Liver (tissue), 9 donors: Measurements from ENCODE around the gene THADA. TPM values are rescaled to one million over a fixed set of nuclear protein-coding genes. Genes with fewer than 3 reads are reported as not detected.

ENCODE experiments used
- DNase-seq: peaks from one replicate; pipeline ENCODE4 v3.0.0-alpha.2; 2017; ENCODE audit warnings: low spot score
- H3K27ac ChIP-seq, 2 donors: one replicate each; pipeline ENCODE4 v1.7.0; 2013; ENCODE audit warnings: inconsistent platforms in 2 of 2, low read length in 2 of 2, control low read depth in 1 of 2, low read depth in 1 of 2, mild to moderate bottlenecking in 1 of 2
- H3K27me3 ChIP-seq, 4 donors: one replicate each; pipeline versions ENCODE4 v1.6.1 to v1.7.0; 2013; ENCODE audit warnings: low read length in 3 of 4, inconsistent platforms in 1 of 4, mild to moderate bottlenecking in 1 of 4, moderate library complexity in 1 of 4; ENCODE audit not compliant: control insufficient read depth in 4 of 4, insufficient read depth in 4 of 4
- H3K36me3 ChIP-seq, 4 donors: one replicate each; pipeline versions ENCODE4 v1.6.1 to v1.7.0; 2013; ENCODE audit warnings: low read length in 3 of 4, mild to moderate bottlenecking in 3 of 4, low read depth in 1 of 4, moderate library complexity in 1 of 4; ENCODE audit not compliant: control insufficient read depth in 4 of 4, insufficient read depth in 3 of 4
- H3K4me1 ChIP-seq, 4 donors: one replicate each; pipeline versions ENCODE4 v1.6.1 to v1.7.0; 2013; ENCODE audit warnings: low read length in 3 of 4, mild to moderate bottlenecking in 3 of 4, moderate library complexity in 1 of 4; ENCODE audit not compliant: control insufficient read depth in 4 of 4, insufficient read depth in 4 of 4
- H3K4me3 ChIP-seq, 3 donors: one replicate each; pipeline versions ENCODE4 v1.6.1 to v1.7.0; 2013; ENCODE audit warnings: low read length in 3 of 3, control low read depth in 1 of 3, low read depth in 1 of 3, mild to moderate bottlenecking in 1 of 3
- H3K9ac ChIP-seq, 2 donors: one replicate each; pipeline ENCODE4 v1.7.0; 2013; ENCODE audit warnings: low read length in 2 of 2, mild to moderate bottlenecking in 2 of 2, moderate library complexity in 2 of 2, control low read depth in 1 of 2, low read depth in 1 of 2
- H3K9me3 ChIP-seq, 4 donors: one replicate each; pipeline versions ENCODE4 v1.6.1 to v1.7.0; 2013; ENCODE audit warnings: low read length in 3 of 4; ENCODE audit not compliant: control insufficient read depth in 4 of 4
- ATF3 ChIP-seq: IDR thresholded peaks from 2 replicates; pipeline ENCODE4 v1.6.1; 2016; ENCODE audit warnings: antibody characterized with exemption
- EGR1 ChIP-seq, 2 donors: IDR thresholded peaks; 2 replicates each; pipeline ENCODE4 v1.6.1; 2016 to 2018; ENCODE audit warnings: antibody characterized with exemption in 2 of 2, low read depth in 2 of 2
- FOXA1 ChIP-seq: IDR thresholded peaks from 2 replicates; pipeline ENCODE4 v1.6.1; 2016; ENCODE audit warnings: antibody characterized with exemption
- FOXA2 ChIP-seq: IDR thresholded peaks from 2 replicates; pipeline ENCODE4 v1.6.1; 2016; ENCODE audit warnings: antibody characterized with exemption
- GABPA ChIP-seq, 2 donors: IDR thresholded peaks in 1 of 2; conservative IDR thresholded peaks in 1 of 2; 2 replicates each; pipeline ENCODE4 v1.6.1; 2016; ENCODE audit warnings: antibody characterized with exemption in 2 of 2, mild to moderate bottlenecking in 1 of 2, moderate library complexity in 1 of 2
- HNF4A ChIP-seq, 2 donors: conservative IDR thresholded peaks; 2 replicates each; pipeline ENCODE4 v1.6.1; 2016; ENCODE audit warnings: antibody characterized with exemption in 2 of 2, mild to moderate bottlenecking in 2 of 2
- HNF4G ChIP-seq: IDR thresholded peaks from 2 replicates; pipeline ENCODE4 v1.6.1; 2016; ENCODE audit warnings: antibody characterized with exemption
- JUND ChIP-seq, 2 donors: IDR thresholded peaks; 2 replicates each; pipeline ENCODE4 v1.6.1; 2016; ENCODE audit warnings: antibody characterized with exemption in 2 of 2
- MAX ChIP-seq: IDR thresholded peaks from 2 replicates; pipeline ENCODE4 v1.6.1; 2016; ENCODE audit warnings: antibody characterized with exemption
- NR2F2 ChIP-seq: IDR thresholded peaks from 2 replicates; pipeline ENCODE4 v1.6.1; 2016; ENCODE audit warnings: antibody characterized with exemption
- RAD21 ChIP-seq, 2 donors: IDR thresholded peaks; 2 replicates each; pipeline ENCODE4 v1.6.1; 2016; ENCODE audit warnings: antibody characterized with exemption in 2 of 2, mild to moderate bottlenecking in 2 of 2
- RXRA ChIP-seq, 2 donors: IDR thresholded peaks; 2 replicates each; pipeline ENCODE4 v1.6.1; 2017 to 2018; ENCODE audit warnings: antibody characterized with exemption in 2 of 2, mild to moderate bottlenecking in 1 of 2
- SP1 ChIP-seq: IDR thresholded peaks from 2 replicates; pipeline ENCODE4 v1.6.1; 2018; ENCODE audit warnings: antibody characterized with exemption, mild to moderate bottlenecking
- TAF1 ChIP-seq: conservative IDR thresholded peaks from 2 replicates; pipeline ENCODE4 v1.6.1; 2016; ENCODE audit warnings: antibody characterized with exemption, mild to moderate bottlenecking
- YY1 ChIP-seq: IDR thresholded peaks from 2 replicates; pipeline ENCODE4 v1.6.1; 2016; ENCODE audit warnings: antibody characterized with exemption, mild to moderate bottlenecking
- ZBTB33 ChIP-seq: IDR thresholded peaks from 2 replicates; pipeline ENCODE4 v1.6.1; 2016; ENCODE audit warnings: antibody characterized with exemption
- WGBS: extraction: QIAGEN DNeasy Blood & Tissue Kit; methylation state at CpG from one replicate; pipeline ENCODE4 v1.1.7; 2013; 5-methylcytosine and 5-hydroxymethylcytosine counted together
- polyA plus RNA-seq, 2 donors: library from polyadenylated mRNA; stranded (reverse) in 1 of 2; unstranded in 1 of 2; fragments of 200-250 nt in 1 of 2; fragments of >200 nt in 1 of 2; fragmentation: Nextera tagmentation in 1 of 2; extraction: Ambion mirVana in 1 of 2; gene quantifications; one replicate each; pipeline versions ENCODE4 v1.2.1 to v1.2.3, GENCODE V29; 2013 to 2015
- total RNA-seq, 2 donors: library from RNA; depleted of rRNA; stranded (reverse); fragments of >200 nt; gene quantifications; one replicate each; pipeline ENCODE4 v1.2.3, GENCODE V29; 2014
- TF ChIP-seq, protein P1 (sequence below): fragments of 150-350 bp; IDR thresholded peaks from 2 replicates; pipeline ENCODE4 v1.5.1; 2017; ENCODE audit warnings: improper control_type of control experiment, low read depth, low read length; ENCODE audit not compliant: missing input control
- TF ChIP-seq, protein P2 (sequence below): IDR thresholded peaks from 2 replicates; pipeline ENCODE4 v1.6.1; 2016; ENCODE audit warnings: antibody characterized with exemption, mild to moderate bottlenecking
- donor health status: healthy.
- donor health status: healthy.
- donor health status: healthy.
- donor health status: healthy.
- donor health status: healthy.

Gene THADA
- total and polyA plus RNA-seq, 4 donors: 12.0 to 37.2 (median 22.3) TPM

- no peaks in the 10 kb centered on the region for H3K36me3 ChIP-seq
- no peak overlapping the region for H3K9ac ChIP-seq
- H3K27ac ChIP-seq: no peak overlapping the region
- no peaks in the 10 kb centered on the region for H3K27me3 ChIP-seq
- 95% methylated on average over 5 of the region's 5 CpGs for WGBS
- no peak overlapping the region for H3K4me3 ChIP-seq
- no peaks in the 10 kb centered on the region for H3K9me3 ChIP-seq
- H3K4me1 ChIP-seq: peaks cover 7 to 26% (median 13%) of the 10 kb centered on the region in 4 donors
- DNase-seq: no peak
- TF ChIP-seq MAX (no peak), SP1 (no peak), GABPA (IDR thresholded peaks at IDR 0.05 in 1 of 2, conservative IDR thresholded peaks at IDR 0.05 in 1 of 2) (no peak), JUND (IDR thresholded peaks at IDR 0.05) (no peak), HNF4G (no peak), NR2F2 (no peak), EGR1 (IDR thresholded peaks at IDR 0.05; ENCODE audit: low read depth in 2 of 2) (no peak), FOXA2 (no peak), ATF3 (no peak), HNF4A (conservative IDR thresholded peaks at IDR 0.05) (no peak), RXRA (IDR thresholded peaks at IDR 0.05) (no peak), FOXA1 (no peak), ZBTB33 (no peak), RAD21 (IDR thresholded peaks at IDR 0.05) (no peak), YY1 (no peak), TAF1 (no peak)
- TF ChIP-seq, protein P1, sequence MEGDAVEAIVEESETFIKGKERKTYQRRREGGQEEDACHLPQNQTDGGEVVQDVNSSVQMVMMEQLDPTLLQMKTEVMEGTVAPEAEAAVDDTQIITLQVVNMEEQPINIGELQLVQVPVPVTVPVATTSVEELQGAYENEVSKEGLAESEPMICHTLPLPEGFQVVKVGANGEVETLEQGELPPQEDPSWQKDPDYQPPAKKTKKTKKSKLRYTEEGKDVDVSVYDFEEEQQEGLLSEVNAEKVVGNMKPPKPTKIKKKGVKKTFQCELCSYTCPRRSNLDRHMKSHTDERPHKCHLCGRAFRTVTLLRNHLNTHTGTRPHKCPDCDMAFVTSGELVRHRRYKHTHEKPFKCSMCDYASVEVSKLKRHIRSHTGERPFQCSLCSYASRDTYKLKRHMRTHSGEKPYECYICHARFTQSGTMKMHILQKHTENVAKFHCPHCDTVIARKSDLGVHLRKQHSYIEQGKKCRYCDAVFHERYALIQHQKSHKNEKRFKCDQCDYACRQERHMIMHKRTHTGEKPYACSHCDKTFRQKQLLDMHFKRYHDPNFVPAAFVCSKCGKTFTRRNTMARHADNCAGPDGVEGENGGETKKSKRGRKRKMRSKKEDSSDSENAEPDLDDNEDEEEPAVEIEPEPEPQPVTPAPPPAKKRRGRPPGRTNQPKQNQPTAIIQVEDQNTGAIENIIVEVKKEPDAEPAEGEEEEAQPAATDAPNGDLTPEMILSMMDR: no peak
- TF ChIP-seq, protein P2, sequence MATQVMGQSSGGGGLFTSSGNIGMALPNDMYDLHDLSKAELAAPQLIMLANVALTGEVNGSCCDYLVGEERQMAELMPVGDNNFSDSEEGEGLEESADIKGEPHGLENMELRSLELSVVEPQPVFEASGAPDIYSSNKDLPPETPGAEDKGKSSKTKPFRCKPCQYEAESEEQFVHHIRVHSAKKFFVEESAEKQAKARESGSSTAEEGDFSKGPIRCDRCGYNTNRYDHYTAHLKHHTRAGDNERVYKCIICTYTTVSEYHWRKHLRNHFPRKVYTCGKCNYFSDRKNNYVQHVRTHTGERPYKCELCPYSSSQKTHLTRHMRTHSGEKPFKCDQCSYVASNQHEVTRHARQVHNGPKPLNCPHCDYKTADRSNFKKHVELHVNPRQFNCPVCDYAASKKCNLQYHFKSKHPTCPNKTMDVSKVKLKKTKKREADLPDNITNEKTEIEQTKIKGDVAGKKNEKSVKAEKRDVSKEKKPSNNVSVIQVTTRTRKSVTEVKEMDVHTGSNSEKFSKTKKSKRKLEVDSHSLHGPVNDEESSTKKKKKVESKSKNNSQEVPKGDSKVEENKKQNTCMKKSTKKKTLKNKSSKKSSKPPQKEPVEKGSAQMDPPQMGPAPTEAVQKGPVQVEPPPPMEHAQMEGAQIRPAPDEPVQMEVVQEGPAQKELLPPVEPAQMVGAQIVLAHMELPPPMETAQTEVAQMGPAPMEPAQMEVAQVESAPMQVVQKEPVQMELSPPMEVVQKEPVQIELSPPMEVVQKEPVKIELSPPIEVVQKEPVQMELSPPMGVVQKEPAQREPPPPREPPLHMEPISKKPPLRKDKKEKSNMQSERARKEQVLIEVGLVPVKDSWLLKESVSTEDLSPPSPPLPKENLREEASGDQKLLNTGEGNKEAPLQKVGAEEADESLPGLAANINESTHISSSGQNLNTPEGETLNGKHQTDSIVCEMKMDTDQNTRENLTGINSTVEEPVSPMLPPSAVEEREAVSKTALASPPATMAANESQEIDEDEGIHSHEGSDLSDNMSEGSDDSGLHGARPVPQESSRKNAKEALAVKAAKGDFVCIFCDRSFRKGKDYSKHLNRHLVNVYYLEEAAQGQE: no peak
These were observed 381.6 kb downstream of the THADA start for GRCh38 chr2:43214253-43214652.
